ENCODE data around the gene SLC47A2. TPM values are rescaled to one million over a fixed set of nuclear protein-coding genes. Genes with fewer than 3 reads are reported as not detected.
"Not testable (repeated sequence)": the region's sequence is repeated elsewhere in the genome, so short reads cannot be mapped to it uniquely, and the experiment has no call there.

Gene SLC47A2
- total RNA-seq, 2 donors from 2014 or later: not detected

DNA sequence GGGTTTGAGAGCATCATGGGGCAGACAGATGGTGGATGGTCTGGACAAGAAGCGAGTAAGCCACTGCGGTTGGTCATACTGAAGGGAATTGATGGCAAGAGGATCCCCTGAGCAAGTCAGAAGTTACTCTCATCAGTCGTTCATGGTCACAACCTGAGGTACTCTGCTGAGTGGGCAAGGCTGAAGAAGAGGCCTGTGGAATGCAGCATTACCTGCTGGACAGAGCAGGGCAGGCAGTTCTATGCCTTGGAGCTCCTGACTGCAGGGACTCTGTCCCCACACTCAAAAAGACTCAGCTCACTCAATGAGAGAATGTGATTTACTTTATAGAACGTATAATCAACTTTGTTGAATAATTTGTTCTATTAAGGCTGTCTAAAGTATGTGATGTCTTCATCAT, 39.5 kb downstream of the SLC47A2 start:
- no peak overlapping the region for H3K4me3 ChIP-seq
- no peak overlapping the region for H3K27ac ChIP-seq
- H3K9me3 ChIP-seq: no peaks in the 10 kb centered on the region
- H3K27me3 ChIP-seq: no peaks in the 10 kb centered on the region
- no peak for TF ChIP-seq CTCF (IDR thresholded peaks at IDR 0.05)
- peaks cover 21% of the 10 kb centered on the region for H3K36me3 ChIP-seq
- H3K4me1 ChIP-seq: peaks cover 0 to 7% of the 10 kb centered on the region in 2 donors
- DNase-seq (ENCODE audit: low spot score): no peak

DNA sequence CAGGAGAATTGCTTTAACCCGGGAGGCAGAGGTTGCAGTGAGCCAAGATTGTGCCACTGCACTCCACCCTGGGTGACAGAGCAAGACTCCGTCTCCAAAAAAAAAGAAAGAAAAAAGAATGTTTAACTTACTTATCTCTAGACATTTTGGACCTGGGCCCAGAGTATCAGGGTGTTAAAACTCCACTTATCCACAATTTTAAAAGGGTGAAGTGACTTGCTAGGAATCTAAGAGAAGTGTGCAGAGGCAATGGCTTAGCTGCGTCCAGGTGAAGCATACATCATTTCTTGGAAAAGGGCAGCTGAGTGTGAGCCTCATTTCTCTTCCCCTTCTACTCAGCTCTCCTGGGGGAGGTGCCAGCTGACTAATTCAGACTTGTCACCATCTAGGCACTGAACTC, 42.8 kb downstream of the SLC47A2 start:
- Histone ChIP-seq H3K27me3 (no peaks in the 10 kb centered on the region), H3K4me3 (no peak overlapping the region), H3K9me3 (no peaks in the 10 kb centered on the region), H3K36me3 (peaks cover 18% of the 10 kb centered on the region), H3K4me1 (peaks cover 0 to 17% of the 10 kb centered on the region in 2 donors), H3K27ac (no peak overlapping the region)
- no peak for DNase-seq (ENCODE audit: low spot score)
- no peak for TF ChIP-seq CTCF (IDR thresholded peaks at IDR 0.05)

- Histone ChIP-seq H3K9me3 (no peaks in the 10 kb centered on the region), H3K36me3 (peaks cover 21% of the 10 kb centered on the region), H3K27ac (peak overlapping the region; percentile 50 to 56), H3K4me1 (peaks cover 0 to 17% of the 10 kb centered on the region in 2 donors), H3K27me3 (no peaks in the 10 kb centered on the region), H3K4me3 (no peak overlapping the region)
- no peak for TF ChIP-seq CTCF (IDR thresholded peaks at IDR 0.05)
- DNase-seq (ENCODE audit: low spot score): peak; percentile 79
These were observed 44.2 kb downstream of the SLC47A2 start for GRCh38 chr17:19672009-19672750.

DNA sequence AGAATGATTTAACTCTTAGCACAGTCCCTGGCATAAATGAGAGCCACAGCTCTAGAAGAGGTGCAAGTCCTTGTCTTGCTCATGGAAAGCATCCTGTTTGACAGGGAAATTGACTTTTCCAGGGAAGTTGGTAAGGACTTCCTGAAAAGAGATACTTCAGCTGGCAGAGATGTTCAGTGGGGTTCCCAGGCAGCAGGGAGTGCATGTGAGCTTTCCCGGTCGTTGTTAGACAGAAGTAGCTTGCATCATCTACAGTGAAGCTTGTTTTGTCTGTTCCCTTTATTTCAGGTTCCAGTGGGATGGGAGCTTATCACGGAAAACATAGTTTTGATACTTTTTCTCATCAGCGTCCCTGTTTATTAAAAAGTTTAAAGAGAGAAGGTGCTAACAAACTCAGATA, 45.0 kb downstream of the SLC47A2 start:
- no peak for DNase-seq (ENCODE audit: low spot score)
- H3K9me3 ChIP-seq: no peaks in the 10 kb centered on the region
- peak overlapping the region; percentile 50 to 56 for H3K27ac ChIP-seq
- peaks cover 14% of the 10 kb centered on the region for H3K36me3 ChIP-seq
- no peak overlapping the region for H3K4me3 ChIP-seq
- peaks cover 0 to 17% of the 10 kb centered on the region in 2 donors for H3K4me1 ChIP-seq
- no peak for TF ChIP-seq CTCF (IDR thresholded peaks at IDR 0.05)
- H3K27me3 ChIP-seq: no peaks in the 10 kb centered on the region

GRCh38 chr17:19670908-19671307, 45.5 kb downstream of the SLC47A2 start:
- no peak for DNase-seq (ENCODE audit: low spot score)
- TF ChIP-seq CTCF (IDR thresholded peaks at IDR 0.05): no peak
- no peaks in the 10 kb centered on the region for H3K9me3 ChIP-seq
- peak overlapping the region in 1 of 2 donors; percentile 56 for H3K27ac ChIP-seq
- no peak overlapping the region for H3K4me3 ChIP-seq
- H3K36me3 ChIP-seq: peaks cover 9% of the 10 kb centered on the region
- peaks cover 0 to 17% of the 10 kb centered on the region in 2 donors for H3K4me1 ChIP-seq
- no peaks in the 10 kb centered on the region for H3K27me3 ChIP-seq

- not testable (repeated sequence) for H3K4me3 ChIP-seq; H3K9me3 ChIP-seq; H3K27me3 ChIP-seq; H3K27ac ChIP-seq; DNase-seq (ENCODE audit: low spot score)
- peaks cover 14% of the 10 kb centered on the region for H3K36me3 ChIP-seq
- peaks cover 0 to 17% of the 10 kb centered on the region in 2 donors for H3K4me1 ChIP-seq
These were observed 46.7 kb downstream of the SLC47A2 start for GRCh38 chr17:19669680-19670079.

Measured in right atrium auricular region (tissue), 2 donors.